Stimulated activated CD8-positive, alpha-beta memory T cell treated with anti-CD3 and anti-CD28 coated beads, Interleukin-12 subunit alpha, Interleukin-12 subunit beta, amount 100 ng/mL, for 1 hour (primary cell): ENCODE results near the gene TUNAR.
"Not testable (repeated sequence)": the region's sequence is repeated elsewhere in the genome, so short reads cannot be mapped to it uniquely, and the experiment has no call there.

Source experiments
- DNase-seq: peaks from one replicate; pipeline ENCODE4 v3.0.0-alpha.2; 2020; ENCODE audit warnings: low read depth

Gene TUNAR

GRCh38 chr14:95918466-95918865 lies 41.8 kb downstream of the TUNAR start:
- DNase-seq: no peak

- DNase-seq: no peak
Observed at GRCh38 chr14:95920769-95921438, 44.3 kb downstream of the TUNAR start.

- no peak for DNase-seq
Observed at GRCh38 chr14:95922080-95922479, 45.4 kb downstream of the TUNAR start.

DNA sequence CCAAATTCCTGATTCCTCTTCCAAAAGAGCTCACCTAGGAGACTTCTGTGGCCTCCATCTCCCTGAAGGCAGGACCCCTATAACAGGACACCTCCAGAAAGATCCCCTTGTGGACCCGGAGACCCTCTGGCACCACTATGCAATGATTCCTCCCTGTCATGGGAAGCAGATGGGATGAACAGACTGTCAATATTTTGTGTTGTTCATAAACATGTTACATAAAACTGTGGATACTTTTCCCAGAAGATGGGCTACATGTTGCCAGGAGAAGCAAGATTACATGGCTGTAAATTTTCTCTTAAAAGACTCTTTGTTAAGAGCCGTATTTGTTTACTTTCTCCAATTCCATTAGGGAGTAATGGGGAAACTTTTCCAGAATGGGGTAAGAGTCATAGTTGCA lies 52.1 kb downstream of the TUNAR start:
- no peak for DNase-seq

GRCh38 chr14:95931384-95931783 lies 54.8 kb downstream of the TUNAR start:
- DNase-seq: no peak

DNA sequence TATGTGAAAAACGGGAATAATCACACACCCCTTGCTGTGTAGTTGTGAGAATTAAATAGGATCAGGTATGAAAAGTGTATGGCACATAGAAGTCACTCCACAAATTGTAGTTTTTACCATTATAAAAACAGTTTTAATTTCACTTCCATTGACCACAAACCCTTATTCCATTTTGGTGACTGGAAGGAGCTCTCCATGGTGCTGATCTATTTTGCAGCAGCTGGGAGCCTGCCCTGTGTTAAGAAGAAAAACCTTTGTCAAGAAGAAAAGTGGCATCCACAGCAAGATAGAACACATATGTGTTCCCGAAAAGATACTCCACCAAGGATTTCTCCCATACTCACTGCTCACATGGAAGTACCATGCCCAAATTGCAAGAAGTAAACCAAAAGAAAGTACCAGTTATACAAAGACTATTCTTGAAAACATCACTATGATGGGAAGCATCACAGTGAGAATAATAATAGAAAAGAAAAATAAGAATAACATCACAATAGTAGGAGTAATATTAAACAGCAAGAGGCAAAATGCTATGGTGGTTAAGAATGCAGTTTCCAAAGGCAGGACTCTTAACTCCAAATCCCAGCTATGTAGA lies 58.7 kb downstream of the TUNAR start:
- no peak for DNase-seq

- DNase-seq: no peak
Observed at GRCh38 chr14:95936041-95936440, 59.4 kb downstream of the TUNAR start.

DNA sequence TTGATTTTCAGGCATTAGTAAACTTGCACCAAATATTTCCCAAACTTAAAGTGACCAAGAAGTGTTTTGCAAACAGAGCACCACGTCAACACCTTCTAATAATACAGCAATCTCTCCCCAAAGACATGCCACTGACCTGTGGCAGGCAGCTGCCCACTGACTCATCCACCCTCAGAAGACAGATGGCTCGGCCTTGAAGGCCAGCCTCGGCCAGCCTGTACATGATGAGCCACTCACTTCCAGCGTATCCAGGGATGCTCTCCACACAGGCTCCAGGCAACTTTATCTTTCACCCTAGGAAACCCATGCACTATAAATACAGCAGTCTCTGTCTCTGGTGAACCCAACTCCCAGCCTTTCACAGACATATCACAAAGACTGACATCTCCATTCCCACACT lies 62.7 kb downstream of the TUNAR start:
- no peak for DNase-seq

DNA sequence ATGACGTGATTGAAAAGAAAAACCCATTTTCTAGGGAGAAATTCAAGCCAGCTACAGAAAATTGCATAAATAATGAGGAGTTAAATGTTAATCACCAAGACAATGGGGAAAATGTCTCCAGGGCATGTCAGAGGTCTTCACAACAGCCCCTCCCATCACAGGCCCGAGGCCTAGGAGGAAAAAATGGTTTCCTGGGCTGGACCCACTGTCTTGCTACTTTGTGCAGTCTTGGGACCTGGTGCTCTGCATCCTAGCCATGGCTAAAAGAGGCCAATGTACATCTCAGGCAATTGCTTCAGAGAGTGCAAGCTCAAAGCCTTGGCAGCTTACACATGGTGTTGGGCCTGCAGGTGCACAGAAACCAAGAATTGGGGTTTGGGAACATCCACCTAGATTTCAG lies 65.3 kb downstream of the TUNAR start:
- DNase-seq: no peak

GRCh38 chr14:95943699-95944098 lies 67.1 kb downstream of the TUNAR start:
- no peak for DNase-seq

DNA sequence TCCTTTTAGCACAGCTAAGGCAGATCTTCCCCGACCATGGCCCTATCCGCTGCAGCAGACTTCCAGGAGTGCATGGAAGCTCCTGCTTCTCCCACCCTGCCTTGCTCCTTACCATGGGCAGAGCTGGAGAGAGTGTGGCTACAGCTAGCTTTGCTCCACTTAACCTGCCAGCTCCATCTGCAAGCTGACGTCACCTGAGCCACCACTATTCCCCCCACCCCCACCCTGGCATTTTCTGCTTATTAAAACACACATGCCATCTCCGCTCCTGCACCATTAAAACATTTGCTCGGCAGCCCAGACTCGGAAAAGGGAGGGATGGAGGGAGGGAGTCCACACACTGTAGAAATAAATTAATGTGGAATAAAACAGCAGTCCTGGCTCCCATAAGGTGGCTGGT lies 67.8 kb downstream of the TUNAR start:
- no peak for DNase-seq

GRCh38 chr14:95946867-95947266 lies 70.2 kb downstream of the TUNAR start:
- no peak for DNase-seq

- no peak for DNase-seq
Observed at GRCh38 chr14:95948558-95948981, 71.9 kb downstream of the TUNAR start.

- no peak for DNase-seq
Observed at GRCh38 chr14:95951359-95951758, 74.7 kb downstream of the TUNAR start.

DNA sequence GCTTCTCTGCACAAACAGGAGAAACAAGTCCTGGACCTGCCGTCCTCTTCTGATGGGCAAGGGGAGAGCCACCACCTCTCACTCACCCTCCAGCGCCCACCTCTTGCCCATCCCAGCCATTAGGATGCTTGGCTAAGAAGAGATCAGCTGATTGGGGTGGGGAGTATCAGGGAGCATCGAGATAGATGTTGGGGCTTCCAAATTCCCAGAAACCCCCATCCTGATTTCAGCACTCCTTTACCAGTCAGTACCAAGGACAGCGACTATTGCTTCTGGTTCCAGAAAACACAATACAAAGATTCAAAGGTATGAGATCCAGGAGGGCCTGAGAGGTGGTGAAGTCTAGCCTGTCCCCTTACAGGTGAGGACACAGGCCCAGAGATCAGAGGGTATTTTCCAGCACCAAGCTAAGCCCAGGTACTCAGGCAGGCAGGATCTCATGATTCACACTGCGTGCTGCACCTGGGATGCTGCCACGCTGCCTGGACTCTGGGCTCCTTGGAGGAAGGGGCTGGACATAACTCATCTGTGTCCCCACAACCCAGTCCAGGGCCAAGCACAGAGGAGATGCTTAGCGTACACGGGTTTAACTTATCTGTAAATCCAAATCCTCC lies 76.6 kb downstream of the TUNAR start:
- no peak for DNase-seq

GRCh38 chr14:95956601-95957460 lies 80.2 kb downstream of the TUNAR start:
- no peak for DNase-seq

- no peak for DNase-seq
Observed at GRCh38 chr14:95958105-95958504, 81.5 kb downstream of the TUNAR start.

- DNase-seq: no peak
Observed at GRCh38 chr14:95959317-95959716, 82.7 kb downstream of the TUNAR start.

- no peak for DNase-seq
Observed at GRCh38 chr14:95961481-95961880, 84.8 kb downstream of the TUNAR start.

GRCh38 chr14:95964901-95965300 lies 88.3 kb downstream of the TUNAR start:
- DNase-seq: no peak

- not testable (repeated sequence) for DNase-seq
Observed at GRCh38 chr14:95968048-95968447, 91.4 kb downstream of the TUNAR start.
